Suprapubic skin (tissue), 4 donors: ENCODE data around the gene TMEM187. TPM values are rescaled to one million over a fixed set of nuclear protein-coding genes. Genes with fewer than 3 reads are reported as not detected.

Source experiments
- DNase-seq, 2 donors: peaks; one replicate each; pipeline ENCODE4 v3.0.0-alpha.2; 2019; ENCODE audit warnings: low spot score in 2 of 2
- H3K27ac ChIP-seq: fragments of 200-600 bp; sonication (generic); one replicate; pipeline ENCODE4 v1.5.1; 2019
- H3K27me3 ChIP-seq: fragments of 200-600 bp; sonication (generic); one replicate; pipeline ENCODE4 v1.5.1; 2019
- H3K36me3 ChIP-seq: fragments of 200-600 bp; sonication (generic); one replicate; pipeline ENCODE4 v1.5.1; 2019
- H3K4me1 ChIP-seq: fragments of 200-600 bp; sonication (generic); one replicate; pipeline ENCODE4 v1.5.1; 2019
- H3K4me3 ChIP-seq: fragments of 200-600 bp; sonication (generic); one replicate; pipeline ENCODE4 v1.5.1; 2019; ENCODE audit warnings: mild to moderate bottlenecking
- H3K9me3 ChIP-seq: fragments of 200-600 bp; sonication (generic); one replicate; pipeline ENCODE4 v1.5.1; 2019
- EP300 ChIP-seq: sonication (generic); formaldehyde crosslinking; IDR thresholded peaks from one replicate; pipeline ENCODE4 v1.6.1; 2017; ENCODE audit warnings: antibody characterized with exemption
- POLR2A ChIP-seq, 2 donors: fragments of 450-650 bp; IDR thresholded peaks; one replicate each; pipeline ENCODE4 v1.6.1; 2017; ENCODE audit warnings: antibody characterized with exemption in 2 of 2, mild to moderate bottlenecking in 2 of 2, moderate library complexity in 2 of 2
- POLR2AphosphoS5 ChIP-seq, 3 donors: sonication (generic); formaldehyde crosslinking; IDR thresholded peaks; one replicate each; pipeline ENCODE4 v1.6.1; 2017; ENCODE audit warnings: antibody characterized with exemption in 3 of 3
- WGBS: methylation state at CpG from one replicate; pipeline ENCODE4 v1.1.5; 2018; 5-methylcytosine and 5-hydroxymethylcytosine counted together
- total RNA-seq, 4 donors: library from RNA; depleted of rRNA; stranded (reverse); fragments of >200 nt; gene quantifications; one replicate each; pipeline ENCODE4 v1.1.0, GENCODE V29; 2016
- TF ChIP-seq, protein P1 (sequence below), 2 donors: fragments of 200-600 bp in 1 of 2; fragments of 450-650 bp in 1 of 2; sonication (generic) in 1 of 2; IDR thresholded peaks; one replicate each; pipeline ENCODE4 v1.5.1; 2016 to 2019; ENCODE audit warnings: antibody characterized with exemption in 2 of 2, mild to moderate bottlenecking in 1 of 2, moderate library complexity in 1 of 2

Gene TMEM187
- total RNA-seq, 4 donors from 2014 or later, result 7.8 to 10.7 (median 8.6) TPM

DNA sequence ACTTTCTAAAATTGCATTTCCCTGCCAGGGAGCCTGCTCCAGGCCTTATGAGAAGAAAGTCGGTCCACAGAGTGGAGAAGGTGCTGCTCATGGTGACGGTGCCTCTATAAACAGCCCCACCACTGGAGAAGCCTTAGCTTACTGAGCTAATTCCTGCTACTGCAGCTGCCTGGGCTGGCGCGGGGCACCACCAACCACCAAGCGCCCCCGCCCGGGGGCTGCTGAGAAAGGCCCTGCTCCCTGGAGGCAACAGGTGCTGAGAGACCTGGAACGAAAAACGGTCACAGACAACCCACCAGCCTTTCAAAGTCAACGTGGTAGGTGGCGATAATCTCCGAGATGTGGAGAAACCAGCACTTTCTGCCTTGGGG lies 3.8 kb upstream of the TMEM187 start:
- Histone ChIP-seq H3K4me3 (peak overlapping the region; percentile 60), H3K27ac (no peak overlapping the region), H3K36me3 (peaks cover 5% of the 10 kb centered on the region), H3K27me3 (no peaks in the 10 kb centered on the region), H3K9me3 (no peaks in the 10 kb centered on the region), H3K4me1 (peaks cover 47% of the 10 kb centered on the region)
- peak in 1 of 2 donors; percentile 54 for DNase-seq
- 51% methylated on average over 12 of the region's 12 CpGs for WGBS
- no peak for TF ChIP-seq EP300
- no peak for TF ChIP-seq POLR2AphosphoS5 (IDR thresholded peaks at IDR 0.05)
- TF ChIP-seq POLR2A (IDR thresholded peaks at IDR 0.05), result no peak
- TF ChIP-seq, protein P1, sequence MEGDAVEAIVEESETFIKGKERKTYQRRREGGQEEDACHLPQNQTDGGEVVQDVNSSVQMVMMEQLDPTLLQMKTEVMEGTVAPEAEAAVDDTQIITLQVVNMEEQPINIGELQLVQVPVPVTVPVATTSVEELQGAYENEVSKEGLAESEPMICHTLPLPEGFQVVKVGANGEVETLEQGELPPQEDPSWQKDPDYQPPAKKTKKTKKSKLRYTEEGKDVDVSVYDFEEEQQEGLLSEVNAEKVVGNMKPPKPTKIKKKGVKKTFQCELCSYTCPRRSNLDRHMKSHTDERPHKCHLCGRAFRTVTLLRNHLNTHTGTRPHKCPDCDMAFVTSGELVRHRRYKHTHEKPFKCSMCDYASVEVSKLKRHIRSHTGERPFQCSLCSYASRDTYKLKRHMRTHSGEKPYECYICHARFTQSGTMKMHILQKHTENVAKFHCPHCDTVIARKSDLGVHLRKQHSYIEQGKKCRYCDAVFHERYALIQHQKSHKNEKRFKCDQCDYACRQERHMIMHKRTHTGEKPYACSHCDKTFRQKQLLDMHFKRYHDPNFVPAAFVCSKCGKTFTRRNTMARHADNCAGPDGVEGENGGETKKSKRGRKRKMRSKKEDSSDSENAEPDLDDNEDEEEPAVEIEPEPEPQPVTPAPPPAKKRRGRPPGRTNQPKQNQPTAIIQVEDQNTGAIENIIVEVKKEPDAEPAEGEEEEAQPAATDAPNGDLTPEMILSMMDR (IDR thresholded peaks at IDR 0.05), result no peak

DNA sequence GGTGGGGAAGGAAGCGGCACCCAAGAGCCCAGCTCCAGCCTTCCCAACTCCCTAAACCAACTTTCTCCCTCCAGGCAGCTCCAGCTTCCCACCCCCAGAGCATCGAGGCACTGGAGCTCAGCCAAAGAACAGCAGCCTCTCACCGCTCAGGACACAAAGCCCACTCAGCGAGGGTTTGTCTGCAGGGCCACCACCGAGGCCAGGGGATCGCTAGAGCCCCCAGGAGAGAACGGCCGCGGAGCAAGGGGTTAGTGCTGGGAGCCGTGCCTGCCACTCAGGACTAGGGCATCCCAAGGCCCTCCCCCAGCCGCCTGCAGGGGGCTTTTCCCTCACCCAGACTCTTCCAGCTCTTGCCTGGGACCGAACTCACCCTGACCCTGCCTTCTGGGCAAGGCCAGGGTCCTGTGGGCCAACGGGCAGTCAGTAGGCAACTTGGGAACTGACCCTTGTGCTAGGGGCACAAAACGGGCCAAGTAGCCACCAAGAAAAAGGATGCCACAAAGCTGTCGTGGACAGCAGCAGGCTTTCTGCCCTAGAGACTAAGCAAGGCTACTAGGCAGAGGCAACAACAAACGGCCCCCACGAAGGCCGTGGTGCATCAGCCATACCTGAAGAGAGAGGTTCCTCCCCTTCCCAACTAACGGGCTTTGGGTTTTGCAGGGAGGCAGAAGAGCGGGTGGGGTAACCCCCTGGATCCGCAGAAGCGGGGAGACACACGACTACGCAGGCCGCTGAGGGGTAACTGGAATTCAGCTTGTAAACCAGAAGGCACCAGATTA lies 3.2 kb upstream of the TMEM187 start:
- peaks cover under 1% of the 10 kb centered on the region for H3K36me3 ChIP-seq
- H3K27ac ChIP-seq, result peak overlapping the region; percentile 98
- H3K4me3 ChIP-seq, result peak overlapping the region; percentile 60
- TF ChIP-seq POLR2AphosphoS5 (IDR thresholded peaks at IDR 0.05), result no peak
- TF ChIP-seq POLR2A (IDR thresholded peaks at IDR 0.05), result no peak
- TF ChIP-seq EP300, result no peak
- TF ChIP-seq, protein P1 (IDR thresholded peaks at IDR 0.05), result no peak
- no peaks in the 10 kb centered on the region for H3K9me3 ChIP-seq
- 37% methylated on average over 14 of the region's 25 CpGs for WGBS
- DNase-seq, result peak in 1 of 2 donors; percentile 65
- no peaks in the 10 kb centered on the region for H3K27me3 ChIP-seq
- H3K4me1 ChIP-seq, result peaks cover 53% of the 10 kb centered on the region

DNA sequence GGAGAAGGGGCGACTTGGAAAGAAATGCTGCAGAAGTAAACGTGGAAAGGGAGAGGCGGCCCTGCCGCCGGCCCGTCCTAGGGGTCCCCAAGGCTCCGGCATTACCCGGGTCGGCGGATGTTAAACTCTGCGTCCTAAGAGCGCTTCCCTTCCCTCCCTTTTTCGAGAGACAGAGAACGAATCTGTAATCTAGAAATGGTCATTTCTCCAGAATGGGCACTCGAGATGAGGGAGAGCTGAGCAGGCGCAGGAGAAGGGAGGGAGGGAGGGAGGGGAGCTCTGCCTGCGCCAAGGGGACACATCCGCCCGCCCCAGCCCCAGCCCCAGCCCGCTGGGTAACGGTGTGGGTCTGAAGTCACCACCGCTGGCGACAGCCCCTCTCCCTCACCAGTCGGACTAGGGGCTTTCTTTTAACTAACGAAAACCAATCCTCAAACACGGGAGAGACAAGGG lies 2.6 kb upstream of the TMEM187 start:
- Histone ChIP-seq H3K36me3 (no peaks in the 10 kb centered on the region), H3K27me3 (no peaks in the 10 kb centered on the region), H3K27ac (peak overlapping the region; percentile 98), H3K4me1 (peaks cover 58% of the 10 kb centered on the region), H3K4me3 (peak overlapping the region; percentile 60), H3K9me3 (no peaks in the 10 kb centered on the region)
- peak in 1 of 2 donors; percentile 72 for DNase-seq
- no peak for TF ChIP-seq POLR2AphosphoS5 (IDR thresholded peaks at IDR 0.05)
- TF ChIP-seq EP300, result no peak
- TF ChIP-seq POLR2A (IDR thresholded peaks at IDR 0.05), result no peak
- TF ChIP-seq, protein P1 (IDR thresholded peaks at IDR 0.05), result no peak
- WGBS, result 27% methylated on average over 26 of the region's 26 CpGs

DNA sequence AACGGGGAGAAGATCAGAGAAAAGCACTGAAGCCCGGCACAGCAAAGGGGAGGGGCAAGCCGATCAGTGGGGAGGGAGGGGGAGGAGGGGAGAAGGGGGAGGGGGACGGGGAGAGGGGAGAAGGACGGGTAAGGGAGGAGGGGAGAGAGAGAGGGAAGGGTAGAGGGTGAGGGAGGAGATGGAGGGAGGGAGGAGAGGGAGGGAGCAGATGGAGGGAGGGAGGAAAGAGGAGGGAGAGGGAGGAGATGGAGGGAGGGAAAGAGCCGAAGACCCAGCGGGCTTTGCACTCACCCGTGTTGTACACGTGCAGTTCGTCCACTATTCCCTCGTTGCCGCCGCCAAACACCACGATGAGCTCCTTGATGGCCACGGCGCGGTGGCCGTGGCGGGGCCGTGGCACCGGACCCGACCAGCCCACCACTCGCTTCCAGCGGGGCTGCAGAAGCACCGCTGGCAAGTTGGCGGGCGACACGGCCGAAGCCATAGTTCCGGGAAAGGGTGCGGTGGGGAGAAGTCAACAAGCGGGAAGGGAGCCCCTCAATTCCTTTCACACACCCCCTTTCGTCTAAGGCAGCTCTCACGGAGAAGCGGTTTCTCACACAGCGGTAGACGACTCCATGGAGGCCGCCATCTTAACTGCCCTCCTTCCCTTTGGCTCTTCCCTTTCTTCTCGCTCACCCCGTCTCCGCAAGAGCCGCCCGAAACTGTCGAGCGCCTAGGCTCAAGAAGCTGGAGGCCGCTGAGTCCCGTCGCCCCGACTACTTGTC lies 2.0 kb upstream of the TMEM187 start:
- H3K4me3 ChIP-seq, result peak overlapping the region; percentile 60
- no peaks in the 10 kb centered on the region for H3K27me3 ChIP-seq
- DNase-seq, result peak in 1 of 2 donors; percentile 66
- TF ChIP-seq EP300, result no peak
- no peak for TF ChIP-seq POLR2AphosphoS5 (IDR thresholded peaks at IDR 0.05)
- TF ChIP-seq, protein P1 (IDR thresholded peaks at IDR 0.05), result no peak
- TF ChIP-seq POLR2A (IDR thresholded peaks at IDR 0.05), result no peak
- H3K9me3 ChIP-seq, result no peaks in the 10 kb centered on the region
- peak overlapping the region; percentile 98 for H3K27ac ChIP-seq
- H3K36me3 ChIP-seq, result no peaks in the 10 kb centered on the region
- peaks cover 58% of the 10 kb centered on the region for H3K4me1 ChIP-seq
- WGBS, result 8% methylated on average over 33 of the region's 49 CpGs

DNA sequence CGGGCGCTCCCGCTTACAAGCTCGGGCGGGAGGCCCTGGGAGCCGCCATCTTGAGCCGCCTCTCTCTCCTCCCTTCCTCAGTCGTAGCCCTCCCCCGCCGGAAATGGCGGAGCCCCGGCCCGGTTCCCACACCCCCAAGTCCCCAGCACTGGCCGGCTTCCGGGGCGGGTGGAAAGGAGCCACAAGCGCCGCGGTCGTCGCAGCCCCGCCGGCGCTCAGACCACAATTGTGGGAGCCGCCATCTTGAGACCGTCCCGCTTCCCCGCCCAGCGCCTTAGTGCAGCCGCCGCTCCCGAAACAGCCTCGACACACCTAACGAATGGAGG lies 1.5 kb upstream of the TMEM187 start:
- Histone ChIP-seq H3K27me3 (no peaks in the 10 kb centered on the region), H3K4me1 (peaks cover 53% of the 10 kb centered on the region), H3K4me3 (peak overlapping the region; percentile 60), H3K36me3 (no peaks in the 10 kb centered on the region), H3K9me3 (no peaks in the 10 kb centered on the region), H3K27ac (peak overlapping the region; percentile 98)
- no CpG with 5 or more reads among the region's 34 CpGs for WGBS
- TF ChIP-seq POLR2AphosphoS5 (IDR thresholded peaks at IDR 0.05), result no peak
- TF ChIP-seq, protein P1 (IDR thresholded peaks at IDR 0.05), result no peak
- no peak for TF ChIP-seq EP300
- TF ChIP-seq POLR2A (IDR thresholded peaks at IDR 0.05), result peak in 1 of 2 donors; percentile 52
- DNase-seq, result peak; percentile 93 to 95
